Osteoblast (primary cell): Measurements from ENCODE around the gene ADRM1. TPM values are rescaled to one million over a fixed set of nuclear protein-coding genes. Genes with fewer than 3 reads are reported as not detected.

ENCODE experiments used
- DNase-seq: peaks from one replicate; pipeline ENCODE4 v3.0.0; 2011; ENCODE audit warnings: low spot score, mixed read lengths; ENCODE audit not compliant: insufficient read length; ENCODE audit errors: missing footprints
- H2AFZ ChIP-seq: 2 replicates; pipeline ENCODE4 v1.6.0; 2011; ENCODE audit warnings: mild to moderate bottlenecking, low read length
- H3K27ac ChIP-seq: 2 replicates; pipeline ENCODE4 v1.5.1; 2011; ENCODE audit warnings: mild to moderate bottlenecking, low read depth, low read length, moderate library complexity
- H3K27me3 ChIP-seq: 2 replicates; pipeline ENCODE4 v1.6.0; 2012; ENCODE audit warnings: mild to moderate bottlenecking, control low read depth, inconsistent platforms, low read length, moderate library complexity; ENCODE audit not compliant: insufficient read depth
- H3K36me3 ChIP-seq: 2 replicates; pipeline ENCODE4 v1.5.1; 2011; ENCODE audit warnings: mild to moderate bottlenecking, low read length, control low read depth, moderate library complexity; ENCODE audit not compliant: insufficient read depth
- H3K4me1 ChIP-seq: 2 replicates; pipeline ENCODE4 v1.5.1; 2011; ENCODE audit warnings: mild to moderate bottlenecking, low read length, control low read depth, moderate library complexity; ENCODE audit not compliant: insufficient read depth
- H3K4me2 ChIP-seq: 2 replicates; pipeline ENCODE4 v1.6.0; 2011; ENCODE audit warnings: mild to moderate bottlenecking, low read length; ENCODE audit not compliant: insufficient read depth
- H3K4me3 ChIP-seq: fragments of 200-600 bp; sonication (generic); 3 replicates; pipeline ENCODE4 v1.5.1; 2012; ENCODE audit warnings: mild to moderate bottlenecking, low read length, inconsistent platforms; ENCODE audit not compliant: insufficient read depth
- H3K79me2 ChIP-seq: 2 replicates; pipeline ENCODE4 v1.6.0; 2012; ENCODE audit warnings: mild to moderate bottlenecking, low read length, control low read depth, inconsistent platforms; ENCODE audit not compliant: insufficient read depth
- H3K9me3 ChIP-seq: 2 replicates; pipeline ENCODE4 v1.5.1; 2011; ENCODE audit warnings: low read depth, low read length, control low read depth
- H4K20me1 ChIP-seq: 2 replicates; pipeline ENCODE4 v1.6.0; 2012; ENCODE audit warnings: mild to moderate bottlenecking, low read length, control low read depth; ENCODE audit not compliant: insufficient read depth
- CTCF ChIP-seq: IDR thresholded peaks from 2 replicates; pipeline ENCODE4 v1.5.1; 2011; ENCODE audit warnings: mild to moderate bottlenecking, low read depth, low read length, moderate library complexity; ENCODE audit errors: extremely low read depth
- total RNA-seq: library from RNA; depleted of rRNA; stranded (reverse); fragments of >200 nt; gene quantifications from 2 replicates; pipeline ENCODE4 v1.2.3, GENCODE V29; 2012

Gene ADRM1
- total RNA-seq, 1 donor: 103 TPM

GRCh38 chr20:62286493-62287064, 16.2 kb upstream of the ADRM1 start:
- no peaks in the 10 kb centered on the region for H3K4me1 ChIP-seq
- no peak for TF ChIP-seq CTCF
- peak; percentile 66 for DNase-seq

GRCh38 chr20:62287129-62287528, 15.7 kb upstream of the ADRM1 start:
- no peak for TF ChIP-seq CTCF
- no peak overlapping the region for H3K4me3 ChIP-seq
- H4K20me1 ChIP-seq: no peaks in the 10 kb centered on the region
- no peak for DNase-seq
- H2AFZ ChIP-seq: no peak overlapping the region
- no peak overlapping the region for H3K27ac ChIP-seq
- H3K4me1 ChIP-seq: no peaks in the 10 kb centered on the region
- no peaks in the 10 kb centered on the region for H3K79me2 ChIP-seq
- no peak overlapping the region for H3K4me2 ChIP-seq
- H3K36me3 ChIP-seq: peaks cover 58% of the 10 kb centered on the region
- no peaks in the 10 kb centered on the region for H3K27me3 ChIP-seq
- no peaks in the 10 kb centered on the region for H3K9me3 ChIP-seq

More at GRCh38 chr20:62286493-62287064, 16.2 kb upstream of the ADRM1 start:
- Histone ChIP-seq H2AFZ (no peak overlapping the region), H3K79me2 (no peaks in the 10 kb centered on the region), H3K27me3 (no peaks in the 10 kb centered on the region), H4K20me1 (no peaks in the 10 kb centered on the region), H3K9me3 (no peaks in the 10 kb centered on the region), H3K36me3 (peaks cover 60% of the 10 kb centered on the region), H3K27ac (no peak overlapping the region), H3K4me3 (no peak overlapping the region), H3K4me2 (no peak overlapping the region)

- H3K27me3 ChIP-seq: no peaks in the 10 kb centered on the region
- no peaks in the 10 kb centered on the region for H3K9me3 ChIP-seq
- H4K20me1 ChIP-seq: no peaks in the 10 kb centered on the region
- no peak for TF ChIP-seq CTCF
- H2AFZ ChIP-seq: no peak overlapping the region
- DNase-seq: peak; percentile 23
- no peak overlapping the region for H3K27ac ChIP-seq
- H3K4me2 ChIP-seq: no peak overlapping the region
- H3K4me3 ChIP-seq: no peak overlapping the region
- peaks cover 54% of the 10 kb centered on the region for H3K36me3 ChIP-seq
- no peaks in the 10 kb centered on the region for H3K79me2 ChIP-seq
- H3K4me1 ChIP-seq: no peaks in the 10 kb centered on the region
These were observed 14.8 kb upstream of the ADRM1 start for GRCh38 chr20:62287759-62288534.

GRCh38 chr20:62288535-62289105, 14.2 kb upstream of the ADRM1 start:
- no peak overlapping the region for H3K4me3 ChIP-seq
- H3K4me2 ChIP-seq: no peak overlapping the region
- no peaks in the 10 kb centered on the region for H4K20me1 ChIP-seq
- DNase-seq: peak; percentile 18
- H3K79me2 ChIP-seq: no peaks in the 10 kb centered on the region
- H2AFZ ChIP-seq: no peak overlapping the region
- TF ChIP-seq CTCF: no peak
- H3K4me1 ChIP-seq: no peaks in the 10 kb centered on the region
- H3K36me3 ChIP-seq: peaks cover 53% of the 10 kb centered on the region
- no peaks in the 10 kb centered on the region for H3K27me3 ChIP-seq
- H3K27ac ChIP-seq: no peak overlapping the region
- no peaks in the 10 kb centered on the region for H3K9me3 ChIP-seq
